ENCODE results near the gene ADCY1. TPM values are rescaled to one million over a fixed set of nuclear protein-coding genes. Genes with fewer than 3 reads are reported as not detected.

ADCY1 gene
- total RNA-seq, 2 experiments from 2014 or later = 0.03 TPM; not detected in 1

DNA sequence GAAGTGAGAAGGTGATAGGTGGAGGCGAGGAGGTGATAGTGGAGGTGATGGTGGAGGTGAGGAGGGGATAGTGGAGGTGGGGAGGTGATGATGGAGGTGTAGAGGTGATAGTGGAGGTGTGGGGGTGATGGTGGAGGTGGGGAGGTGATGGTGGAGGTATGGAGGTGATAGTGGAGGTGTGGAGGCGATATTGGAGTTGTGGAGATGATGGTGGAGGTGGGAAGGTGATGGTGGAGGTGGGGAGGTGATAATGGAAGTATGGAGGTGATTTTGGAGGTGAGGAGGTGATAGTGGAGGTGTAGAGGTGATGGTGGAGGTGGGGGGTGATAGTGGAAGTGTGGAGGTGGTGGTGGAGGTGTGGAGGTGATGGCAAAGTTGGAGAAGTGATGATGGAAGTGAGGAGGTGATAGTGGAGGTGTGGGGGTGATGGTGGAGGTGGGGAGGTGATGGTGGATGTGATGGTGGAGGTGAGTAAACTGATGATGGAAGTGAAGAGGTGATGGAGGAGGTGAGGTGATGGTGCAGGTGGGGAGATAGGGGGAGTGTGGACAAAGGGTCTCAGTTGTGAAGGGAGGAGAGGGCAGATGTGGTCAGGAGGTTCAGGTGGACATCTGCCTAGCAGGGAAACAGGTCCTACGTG lies 36.6 kb downstream of the ADCY1 start:
- POLR2A ChIA-PET = no interaction called here
- Mint-ChIP-seq H3K27ac (no peak overlapping the region), H3K4me1 (ENCODE audit: low read depth) (no peaks in the 10 kb centered on the region), H3K4me3 (no peak overlapping the region), H3K36me3 (ENCODE audit: low read depth) (no peaks in the 10 kb centered on the region), H3K27me3 (peaks cover 25% of the 10 kb centered on the region), H3K9me3 (peaks cover 18% of the 10 kb centered on the region)
- H3K4me3 ChIP-seq (ENCODE audit: low read length) = no peak overlapping the region
- DNase-seq = no peak
- H3K36me3 ChIP-seq (ENCODE audit: insufficient read depth, low read length) = no peaks in the 10 kb centered on the region
- TF ChIP-seq, protein P1, sequence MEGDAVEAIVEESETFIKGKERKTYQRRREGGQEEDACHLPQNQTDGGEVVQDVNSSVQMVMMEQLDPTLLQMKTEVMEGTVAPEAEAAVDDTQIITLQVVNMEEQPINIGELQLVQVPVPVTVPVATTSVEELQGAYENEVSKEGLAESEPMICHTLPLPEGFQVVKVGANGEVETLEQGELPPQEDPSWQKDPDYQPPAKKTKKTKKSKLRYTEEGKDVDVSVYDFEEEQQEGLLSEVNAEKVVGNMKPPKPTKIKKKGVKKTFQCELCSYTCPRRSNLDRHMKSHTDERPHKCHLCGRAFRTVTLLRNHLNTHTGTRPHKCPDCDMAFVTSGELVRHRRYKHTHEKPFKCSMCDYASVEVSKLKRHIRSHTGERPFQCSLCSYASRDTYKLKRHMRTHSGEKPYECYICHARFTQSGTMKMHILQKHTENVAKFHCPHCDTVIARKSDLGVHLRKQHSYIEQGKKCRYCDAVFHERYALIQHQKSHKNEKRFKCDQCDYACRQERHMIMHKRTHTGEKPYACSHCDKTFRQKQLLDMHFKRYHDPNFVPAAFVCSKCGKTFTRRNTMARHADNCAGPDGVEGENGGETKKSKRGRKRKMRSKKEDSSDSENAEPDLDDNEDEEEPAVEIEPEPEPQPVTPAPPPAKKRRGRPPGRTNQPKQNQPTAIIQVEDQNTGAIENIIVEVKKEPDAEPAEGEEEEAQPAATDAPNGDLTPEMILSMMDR (IDR thresholded peaks at IDR 0.05) = no peak
- peaks cover 9 to 30% of the 10 kb centered on the region in 2 experiments for H3K9me3 ChIP-seq (ENCODE audit: control insufficient read depth in 1 of 2, insufficient read depth in 1 of 2, low read length in 2 of 2)
- intact Hi-C loops (cut with DNase I, micrococcal nuclease) = no loop called here
- CTCF ChIA-PET = no interaction called here
- H3K27me3 ChIP-seq (ENCODE audit: control insufficient read depth in 1 of 2, insufficient read depth in 2 of 2, low read length in 2 of 2) = peaks cover 0 to 4% of the 10 kb centered on the region in 2 experiments
- ATAC-seq (ENCODE audit: poor library complexity) = no peak
- H3K4me1 ChIP-seq (ENCODE audit: insufficient read depth, low read length) = no peaks in the 10 kb centered on the region
- H3K27ac ChIP-seq (ENCODE audit: low read depth in 1 of 2, low read length in 2 of 2) = no peak overlapping the region

DNA sequence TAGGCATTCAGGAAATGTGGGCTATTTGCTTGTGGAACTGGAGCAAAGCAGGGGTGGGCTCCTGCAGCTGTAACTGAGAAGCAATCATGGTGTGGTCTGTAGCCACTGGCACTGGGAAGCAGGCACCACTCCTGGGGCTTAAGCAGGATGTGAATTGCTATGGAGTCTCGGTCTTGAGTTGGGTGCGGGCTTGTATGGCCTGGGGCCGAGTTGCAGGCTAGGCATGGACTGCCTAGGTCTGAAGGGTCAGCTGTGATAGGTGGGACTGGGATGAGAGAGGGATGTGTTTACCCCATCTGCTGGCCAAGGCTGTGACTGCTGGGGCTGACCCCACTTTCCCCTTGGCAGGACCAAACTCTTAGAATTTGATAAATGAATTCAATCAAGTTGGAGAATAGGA lies 43.0 kb downstream of the ADCY1 start:
- intact Hi-C loops (cut with DNase I, micrococcal nuclease) = no loop called here
- H3K4me3 ChIP-seq (ENCODE audit: low read length) = no peak overlapping the region
- no peaks in the 10 kb centered on the region for H3K36me3 ChIP-seq (ENCODE audit: insufficient read depth, low read length)
- peaks cover 14 to 22% of the 10 kb centered on the region in 2 experiments for H3K9me3 ChIP-seq (ENCODE audit: control insufficient read depth in 1 of 2, insufficient read depth in 1 of 2, low read length in 2 of 2)
- H3K27ac Mint-ChIP-seq = no peak overlapping the region
- no peaks in the 10 kb centered on the region for H3K27me3 ChIP-seq (ENCODE audit: control insufficient read depth in 1 of 2, insufficient read depth in 2 of 2, low read length in 2 of 2)
- no peak overlapping the region for H3K4me3 Mint-ChIP-seq
- H3K27me3 Mint-ChIP-seq = peaks cover 8% of the 10 kb centered on the region
- no peaks in the 10 kb centered on the region for H3K36me3 Mint-ChIP-seq (ENCODE audit: low read depth)
- no peak for ATAC-seq (ENCODE audit: poor library complexity)
- H3K9me3 Mint-ChIP-seq = peaks cover 33% of the 10 kb centered on the region
- H3K4me1 ChIP-seq (ENCODE audit: insufficient read depth, low read length) = no peaks in the 10 kb centered on the region
- DNase-seq = no peak
- POLR2A ChIA-PET = no interaction called here
- TF ChIP-seq, protein P1 (IDR thresholded peaks at IDR 0.05) = no peak
- no peaks in the 10 kb centered on the region for H3K4me1 Mint-ChIP-seq (ENCODE audit: low read depth)
- CTCF ChIA-PET = no interaction called here
- no peak overlapping the region for H3K27ac ChIP-seq (ENCODE audit: low read depth in 1 of 2, low read length in 2 of 2)

DNA sequence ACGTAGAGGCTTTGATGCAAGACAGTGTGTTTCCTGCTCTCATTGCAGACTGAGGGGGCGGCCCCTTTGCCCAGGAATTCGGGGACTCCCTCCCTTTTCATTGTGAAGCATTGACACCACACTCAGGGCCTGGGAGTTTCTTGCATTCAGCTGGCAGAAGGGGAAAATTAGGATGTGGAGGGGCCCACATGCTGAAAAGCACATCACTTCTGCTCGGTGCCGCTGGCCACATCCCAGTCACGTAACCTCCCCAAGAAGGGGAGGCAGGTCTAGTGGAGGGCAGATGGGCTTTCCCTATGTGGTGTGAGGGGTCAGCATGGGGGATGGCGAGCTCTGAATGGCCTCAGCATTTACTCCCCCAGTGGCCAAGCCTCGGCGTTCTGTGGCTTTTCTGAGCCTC lies 47.9 kb downstream of the ADCY1 start:
- H3K27me3 ChIP-seq (ENCODE audit: control insufficient read depth in 1 of 2, insufficient read depth in 2 of 2, low read length in 2 of 2) = peaks cover 0 to 4% of the 10 kb centered on the region in 2 experiments
- no peaks in the 10 kb centered on the region for H3K4me1 ChIP-seq (ENCODE audit: insufficient read depth, low read length)
- H3K4me3 ChIP-seq (ENCODE audit: low read length) = no peak overlapping the region
- ChIA-PET CTCF (no interaction called here), POLR2A (no interaction called here)
- Mint-ChIP-seq H3K27me3 (no peaks in the 10 kb centered on the region), H3K4me1 (ENCODE audit: low read depth) (no peaks in the 10 kb centered on the region), H3K9me3 (peaks cover 10% of the 10 kb centered on the region), H3K4me3 (no peak overlapping the region), H3K27ac (no peak overlapping the region), H3K36me3 (ENCODE audit: low read depth) (no peaks in the 10 kb centered on the region)
- ATAC-seq (ENCODE audit: poor library complexity) (no peak), DNase-seq (no peak)
- intact Hi-C loops (cut with DNase I, micrococcal nuclease) = no loop called here
- H3K9me3 ChIP-seq (ENCODE audit: control insufficient read depth in 1 of 2, insufficient read depth in 1 of 2, low read length in 2 of 2) = peaks cover 0 to 28% of the 10 kb centered on the region in 2 experiments
- TF ChIP-seq, protein P1 (IDR thresholded peaks at IDR 0.05) = no peak
- H3K36me3 ChIP-seq (ENCODE audit: insufficient read depth, low read length) = no peaks in the 10 kb centered on the region
- no peak overlapping the region for H3K27ac ChIP-seq (ENCODE audit: low read depth in 1 of 2, low read length in 2 of 2)

Data from CD4-positive, alpha-beta T cell (primary cell).